Left colon (tissue), 2 donors: ENCODE data around the gene KRABD2.

Experiments
- ATAC-seq: fragments of 200-7000 bp; cut with Tn5 transposase; one replicate; pipeline ENCODE4 v1.9.1; 2020; ENCODE audit warnings: mild to moderate bottlenecking, moderate library complexity
- DNase-seq, 2 donors: peaks; one replicate each; pipeline ENCODE4 v3.0.0-alpha.2; 2020
- intact Hi-C, 2 donors: fragments of 100-400 bp; cut with DNase I in 1 of 2; cut with micrococcal nuclease in 1 of 2; formaldehyde crosslinking; loops; one replicate each; pipeline versions ENCODE4 v1.11.2 to v1.14.0; 2022; cut with DNase I, micrococcal nuclease
- donor health status: DM: no; HTN: no; CAD: no.
- donor health status: DM: yes; HTN: yes; CAD: no.

The KRABD2 gene

DNA sequence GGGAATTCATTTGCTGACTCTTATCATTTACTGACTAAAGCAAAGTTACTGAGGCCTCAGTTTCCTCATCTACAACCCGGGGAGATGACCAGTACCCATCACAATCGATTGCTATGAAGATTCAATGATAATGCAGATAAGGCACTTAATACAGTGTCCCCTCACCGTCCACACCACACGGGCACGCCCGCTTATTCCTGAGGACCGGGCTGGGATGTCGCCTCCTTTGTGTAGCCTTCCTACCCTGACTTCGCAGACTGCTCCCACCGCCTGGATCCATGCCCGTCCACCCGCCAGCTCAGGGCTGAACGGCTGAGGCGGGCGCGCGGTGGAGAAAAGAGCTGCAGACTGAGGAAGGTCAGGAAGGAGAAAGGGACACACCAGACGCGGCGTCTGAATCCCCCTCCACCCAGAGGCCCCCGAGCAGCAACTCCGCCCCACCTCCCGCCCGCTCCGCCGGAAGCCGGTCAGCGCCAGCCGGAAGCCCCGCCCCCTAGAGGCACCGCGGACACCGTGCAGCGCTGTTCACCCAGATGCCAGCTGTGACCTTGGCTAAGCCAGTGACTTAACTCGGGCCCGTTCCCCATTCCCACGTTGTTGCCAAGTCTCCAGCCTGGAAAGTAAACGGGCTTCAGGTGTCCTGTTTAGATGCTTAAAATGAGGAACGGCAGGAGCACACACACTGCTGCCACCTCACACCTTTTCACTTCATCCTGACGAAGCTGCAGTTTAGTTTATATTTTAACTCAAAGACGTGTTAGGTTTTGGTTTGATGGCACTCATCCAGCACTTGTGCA lies at the start of gene KRABD2:
Gene KRABD2 (minus strand): TSS at position 434 of the 797 bp plus-strand sequence.
- intact Hi-C loops: no loop called here
- DNase-seq (peak; percentile 93 to 94), ATAC-seq (peak; percentile 95)

DNA sequence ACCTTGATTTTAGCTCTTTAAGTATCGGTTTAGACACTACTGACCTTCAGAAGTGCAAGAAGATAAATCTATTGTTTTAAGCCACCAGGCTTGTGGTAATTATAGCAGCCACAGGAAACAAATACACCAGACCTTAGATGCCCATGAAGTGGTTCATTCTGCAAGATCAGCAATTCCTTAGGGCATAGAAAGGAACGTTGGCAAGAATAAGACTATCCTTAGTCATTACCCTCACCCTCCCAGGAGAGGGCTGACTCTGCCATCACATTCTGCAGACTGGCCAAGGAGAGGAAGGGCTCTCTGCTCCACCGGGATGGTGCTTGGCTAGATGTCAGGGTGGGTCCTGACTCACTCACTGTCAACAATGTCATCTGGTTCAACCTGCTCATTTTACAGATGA lies 45.1 kb upstream of the KRABD2 start:
- no peak for ATAC-seq
- intact Hi-C loops: no loop called here
- DNase-seq: no peak

DNA sequence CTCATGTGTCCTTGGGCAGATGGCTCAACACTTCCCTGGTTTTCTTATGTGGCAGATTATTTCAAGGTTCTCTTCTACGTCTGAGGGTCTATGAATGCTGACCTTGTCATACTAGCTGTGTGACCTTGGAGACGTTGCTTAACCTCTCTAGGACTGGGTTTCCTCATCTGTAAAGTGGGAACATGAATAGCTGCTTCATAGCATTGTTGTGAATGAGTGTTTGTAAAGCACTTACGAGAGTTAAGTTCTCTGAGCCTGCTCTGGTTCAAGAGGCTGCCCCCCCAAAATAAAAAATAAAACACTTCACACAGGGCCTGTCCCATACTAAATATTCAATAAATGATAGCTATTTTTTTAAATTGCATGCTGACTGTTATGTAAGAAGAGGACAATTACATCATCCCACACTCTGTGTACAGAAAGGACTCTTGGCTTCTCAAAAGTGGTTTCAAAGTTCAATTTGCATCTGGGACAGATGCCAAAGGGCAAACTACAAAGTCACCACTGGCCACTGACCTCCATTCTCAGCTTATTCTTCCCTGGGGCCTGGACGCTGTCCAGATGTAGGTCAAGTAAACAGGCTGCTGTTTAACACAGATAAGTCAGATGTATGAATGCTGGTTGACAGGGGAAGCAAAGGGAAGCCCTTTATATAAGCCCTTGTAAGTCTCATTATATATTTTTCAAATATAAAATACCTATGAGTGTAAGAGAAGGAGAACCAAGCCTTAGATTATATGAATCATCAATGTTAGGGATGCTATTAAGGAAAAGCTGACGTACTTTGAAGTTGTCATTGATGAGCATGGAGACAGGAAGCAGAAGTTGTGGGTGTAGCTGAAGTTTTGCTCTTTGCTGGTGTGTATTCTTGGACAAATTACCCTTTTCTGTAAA lies 43.8 kb upstream of the KRABD2 start:
- peak; percentile 97 for ATAC-seq
- DNase-seq: peak; percentile 60 to 65
- intact Hi-C loops: no loop called here

DNA sequence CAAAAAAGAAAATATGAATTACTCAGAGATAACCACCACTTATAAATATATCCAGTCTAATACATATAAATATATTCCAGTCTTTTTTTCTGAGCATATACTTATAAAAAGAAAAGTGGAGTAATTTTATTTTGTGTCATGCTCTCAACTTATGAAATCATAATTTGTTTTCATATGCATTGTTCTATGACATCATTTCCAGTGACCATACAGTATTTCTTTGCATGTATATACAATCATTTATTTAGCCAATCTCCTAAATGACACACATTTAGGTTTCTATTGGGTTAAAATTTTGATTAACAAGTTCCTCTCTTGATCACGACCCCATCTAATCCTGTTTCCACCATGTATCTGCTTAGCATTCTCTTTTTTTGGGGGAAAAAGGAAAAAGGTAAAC lies 42.8 kb upstream of the KRABD2 start:
- DNase-seq (no peak), ATAC-seq (no peak)
- intact Hi-C loops: loop anchor here in 1 of 2 donors (10.0 kb wide), 1 partner anchor 325 kb away; the partner anchor contains the start of gene CCDC42

DNA sequence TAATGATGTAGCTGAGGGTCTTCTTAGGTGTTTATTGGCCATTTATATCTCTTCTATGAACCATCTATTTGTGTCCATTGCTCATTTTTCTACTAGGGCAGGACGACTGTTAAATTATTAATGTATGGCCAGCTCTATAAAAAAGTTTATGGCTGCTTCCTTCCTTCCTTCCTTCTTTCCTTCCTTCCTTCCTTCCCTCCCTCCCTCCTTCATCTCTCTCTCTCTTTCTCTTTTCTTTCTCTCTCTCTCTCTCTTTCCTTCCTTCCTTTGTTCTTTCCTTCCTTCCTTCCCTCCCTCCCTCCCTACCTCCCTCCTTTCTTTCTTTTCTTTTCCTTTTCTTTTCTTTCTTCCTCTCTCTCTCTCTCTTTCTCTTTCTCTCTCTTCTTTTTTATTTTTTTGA lies 42.0 kb upstream of the KRABD2 start:
- ATAC-seq: no peak
- intact Hi-C loops: loop anchor here in 1 of 2 donors (10.0 kb wide), 1 partner anchor 326 kb away; the partner anchor contains the start of gene CCDC42
- no peak for DNase-seq

DNA sequence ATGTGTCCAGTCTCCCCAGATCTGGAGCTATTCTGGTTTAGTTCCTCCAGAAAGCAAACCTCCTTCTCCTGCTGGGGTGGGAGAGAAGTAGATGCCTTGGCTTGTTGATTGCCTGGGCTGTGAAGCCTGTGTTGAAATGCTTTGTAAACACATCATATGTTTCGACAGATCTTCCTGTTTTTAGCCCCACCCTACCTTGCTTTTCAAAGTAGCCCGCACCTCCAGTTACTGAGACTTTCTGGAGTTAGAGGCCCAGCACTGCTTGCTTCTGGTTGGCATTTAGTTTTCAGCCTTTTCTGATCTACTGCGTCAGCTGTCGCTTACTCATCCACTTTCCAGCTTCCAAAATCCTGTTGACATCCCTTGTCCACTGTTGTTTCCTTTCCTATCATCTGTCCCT lies 41.3 kb upstream of the KRABD2 start:
- intact Hi-C loops: loop anchor here in 1 of 2 donors (10.0 kb wide), 1 partner anchor 327 kb away; the partner anchor contains the start of gene CCDC42
- ATAC-seq (no peak), DNase-seq (no peak)

DNA sequence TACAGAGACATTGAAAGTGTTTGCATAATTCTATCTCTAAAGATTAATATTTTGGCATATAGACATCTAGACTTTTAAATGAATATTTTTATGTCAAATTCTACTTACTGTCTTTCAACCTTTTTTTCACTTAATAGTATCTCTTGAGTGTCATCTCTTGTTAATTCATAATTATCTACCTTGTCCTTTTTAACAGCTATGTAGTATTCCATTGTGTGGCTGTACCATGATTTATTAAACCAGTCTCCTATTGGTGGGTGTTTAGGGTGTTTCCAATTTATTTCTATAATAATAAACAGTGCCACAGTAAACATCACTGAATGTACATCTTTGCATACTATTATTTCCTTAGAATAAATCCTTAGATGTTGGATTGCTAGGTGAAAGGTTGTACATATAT lies 37.4 kb upstream of the KRABD2 start:
- ATAC-seq: no peak
- intact Hi-C loops: loop anchor here (5.0 to 10.0 kb wide), 2 partner anchors 331 to 333 kb away; partner anchors contain the start of gene CCDC42 (in 1 of the 2)

DNA sequence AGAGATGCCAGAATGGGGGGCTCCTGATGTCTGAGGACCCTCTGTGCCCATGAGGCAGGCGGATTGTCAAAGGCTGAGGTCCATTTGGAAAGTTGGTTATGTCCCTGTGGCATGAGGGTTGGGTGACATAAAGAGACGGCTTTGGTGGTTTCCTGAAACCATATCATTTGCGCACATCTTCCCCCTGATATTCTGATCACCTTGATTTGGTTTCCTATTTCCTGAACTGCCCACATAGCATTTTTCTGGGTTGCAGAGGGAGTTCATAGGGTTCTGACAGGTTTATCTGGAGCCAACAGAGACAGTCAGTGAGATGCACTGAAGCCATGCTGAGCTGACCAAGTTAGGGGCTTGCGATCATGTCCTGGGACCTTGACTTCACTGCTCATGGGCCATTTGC lies 36.8 kb upstream of the KRABD2 start:
- DNase-seq (no peak), ATAC-seq (no peak)
- intact Hi-C loops: loop anchor here (5.0 to 10.0 kb wide), 2 partner anchors 331 to 334 kb away; partner anchors contain the start of gene CCDC42 (in 1 of the 2)

More for the DNA sequence above, 37.4 kb upstream of the KRABD2 start:
- DNase-seq: no peak

DNA sequence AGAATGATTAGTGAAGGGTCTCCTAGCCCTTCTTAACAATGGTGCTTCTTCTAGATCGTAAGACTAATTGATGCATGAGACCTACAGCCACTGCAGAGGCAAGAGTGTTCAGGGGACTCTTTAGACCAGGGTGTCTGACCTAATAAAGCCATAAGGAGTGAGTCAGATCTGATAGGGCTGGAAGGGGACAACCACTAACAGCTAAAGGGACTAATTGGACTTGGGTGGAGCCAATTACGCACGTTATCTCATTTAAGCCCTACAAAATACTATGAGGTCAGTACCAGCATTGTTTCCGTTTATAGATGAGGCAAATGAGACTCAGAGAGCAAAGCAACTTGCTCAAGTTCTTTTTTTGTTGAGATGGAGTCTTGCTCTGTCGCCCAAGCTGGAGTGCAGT lies 35.6 kb upstream of the KRABD2 start:
- intact Hi-C loops: loop anchor here (5.0 to 10.0 kb wide), 2 partner anchors 333 to 335 kb away; partner anchors contain the start of gene CCDC42 (in 1 of the 2)
- DNase-seq (no peak), ATAC-seq (peak; percentile 19)

DNA sequence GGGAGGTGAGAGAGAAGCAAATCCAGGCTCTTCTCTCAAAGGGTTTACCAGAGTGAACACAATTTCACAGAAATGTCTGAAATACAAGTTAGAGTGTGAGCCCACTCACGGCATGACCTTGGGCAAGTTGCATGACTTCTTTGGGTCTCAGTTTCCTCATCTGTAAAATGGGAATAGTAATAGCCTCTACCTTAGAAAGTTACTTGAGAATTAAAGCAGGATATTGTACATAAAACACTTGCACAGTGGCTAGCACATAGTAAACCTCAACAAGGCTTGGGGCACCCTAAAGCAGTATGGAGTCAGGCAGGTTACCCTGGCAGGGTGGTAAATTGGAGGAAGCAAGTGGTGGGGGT lies 34.4 kb upstream of the KRABD2 start:
- no peak for ATAC-seq
- intact Hi-C loops: loop anchor here (5.0 to 10.0 kb wide), 2 partner anchors 334 to 336 kb away; partner anchors contain the start of gene CCDC42 (in 1 of the 2)
- no peak for DNase-seq

DNA sequence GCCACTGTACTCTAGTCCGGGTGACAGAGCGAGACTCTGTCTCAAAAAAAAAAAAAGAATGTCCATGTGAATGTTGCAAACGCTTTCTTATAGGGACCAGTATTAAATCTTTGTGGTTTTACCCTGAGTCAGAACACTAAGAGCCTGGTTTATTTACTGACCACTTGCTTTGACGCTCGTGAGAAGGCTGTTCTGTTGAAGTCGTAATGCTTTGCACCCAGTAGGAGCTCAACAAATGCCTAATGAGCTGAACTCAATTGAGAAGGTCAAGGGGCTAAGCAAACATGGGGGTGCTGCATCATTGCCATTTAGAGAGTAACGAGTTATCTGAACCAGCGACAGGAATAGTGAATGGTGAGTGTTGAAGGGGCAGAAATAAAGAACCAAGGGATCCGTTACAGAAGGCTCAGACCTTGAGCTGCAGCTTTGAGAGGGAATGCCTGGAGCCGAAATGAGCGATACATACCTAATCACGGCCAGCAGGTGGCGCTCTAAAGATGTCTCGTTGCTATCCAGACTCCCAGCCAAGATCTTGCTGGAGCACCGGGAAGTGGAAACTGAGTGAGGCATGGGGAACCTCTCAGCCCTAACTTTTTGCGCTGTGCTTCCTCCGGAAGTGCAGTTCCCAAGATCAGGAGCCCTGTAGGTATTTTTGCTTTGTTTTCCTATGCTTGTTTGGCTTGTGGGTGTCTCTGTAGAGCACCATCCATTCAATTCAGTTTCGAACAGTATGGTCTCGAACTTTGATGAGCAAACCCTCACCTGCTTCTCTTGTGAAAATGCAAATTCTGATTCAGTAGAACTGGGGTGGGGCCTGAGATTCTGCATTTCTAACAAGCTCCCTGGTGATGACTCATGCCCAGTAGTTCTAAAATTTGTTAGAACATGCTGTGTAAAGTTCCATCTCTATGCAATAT lies 33.7 kb upstream of the KRABD2 start:
- DNase-seq (peak; percentile 85 to 89), ATAC-seq (peak; percentile 80)
- intact Hi-C loops: loop anchor here (5.0 to 10.0 kb wide), 2 partner anchors 335 to 337 kb away; partner anchors contain the start of gene CCDC42 (in 1 of the 2)

DNA sequence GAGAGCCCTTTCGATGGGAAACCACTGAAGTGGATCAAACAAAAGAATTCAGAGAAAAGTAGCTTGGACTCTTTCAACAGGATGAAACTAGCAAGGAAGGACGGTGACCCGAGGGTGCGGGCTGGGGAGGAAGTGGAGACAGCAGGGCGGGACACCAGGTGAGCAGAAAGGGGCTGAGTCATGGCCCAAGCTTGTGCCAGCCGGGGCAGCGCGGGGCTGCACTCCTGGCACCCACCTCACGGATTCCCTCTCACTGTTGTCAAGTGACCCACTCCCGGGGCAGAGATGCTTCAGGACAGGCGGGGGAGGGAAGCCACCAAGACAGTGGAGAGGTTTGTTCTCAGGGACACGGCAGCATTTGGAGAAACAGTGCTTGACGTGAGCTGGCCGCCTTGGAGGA lies 31.9 kb upstream of the KRABD2 start:
- ATAC-seq (peak; percentile 82), DNase-seq (peak; percentile 49 to 71)
- intact Hi-C loops: no loop called here

DNA sequence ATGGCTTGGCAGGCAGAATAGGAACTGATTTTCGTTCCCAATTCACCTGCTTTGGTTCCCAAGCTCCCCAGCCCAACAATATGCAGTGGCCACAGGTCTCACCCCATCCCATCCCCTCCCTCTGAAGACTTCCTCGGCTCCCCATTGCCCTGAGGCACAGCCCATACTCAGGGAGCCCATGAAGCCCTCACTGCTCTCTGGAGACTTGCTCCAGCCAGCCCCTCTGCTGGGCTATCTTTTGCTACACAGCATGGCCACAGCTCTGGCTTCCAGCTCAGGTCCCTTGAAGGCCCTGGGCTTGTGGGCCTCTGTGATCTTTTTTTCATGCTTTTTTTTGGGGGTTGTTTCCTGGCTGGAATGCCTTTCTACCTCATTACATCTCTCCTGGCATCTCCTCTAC lies 29.7 kb upstream of the KRABD2 start:
- DNase-seq (no peak), ATAC-seq (no peak)
- intact Hi-C loops: no loop called here

DNA sequence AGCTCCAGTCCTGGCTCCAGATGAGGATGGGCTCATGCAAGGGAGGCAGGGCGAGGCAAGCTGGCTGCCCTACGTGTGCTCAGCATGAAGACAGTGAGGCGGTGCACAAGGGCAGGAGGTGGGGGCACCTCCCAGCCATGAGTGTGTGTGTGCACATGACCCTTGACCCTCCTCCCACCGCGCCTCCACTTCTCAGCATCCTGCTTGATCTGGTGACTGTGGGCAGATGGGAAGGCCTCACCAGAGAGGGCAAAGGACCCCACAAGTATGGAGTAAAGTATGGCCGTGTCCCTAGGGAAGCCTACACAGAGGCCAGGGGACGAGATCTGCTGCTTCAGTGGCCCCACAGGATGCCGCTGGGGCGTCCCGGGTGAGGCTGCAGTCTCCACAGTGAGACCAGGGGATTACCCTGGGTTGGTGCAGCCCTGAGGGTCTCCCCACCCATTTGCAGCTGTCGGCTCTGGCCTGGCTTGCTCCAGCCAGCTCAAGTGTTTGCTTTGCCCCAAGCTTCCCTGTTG lies 29.1 kb upstream of the KRABD2 start:
- ATAC-seq: peak; percentile 19
- intact Hi-C loops: no loop called here
- no peak for DNase-seq

DNA sequence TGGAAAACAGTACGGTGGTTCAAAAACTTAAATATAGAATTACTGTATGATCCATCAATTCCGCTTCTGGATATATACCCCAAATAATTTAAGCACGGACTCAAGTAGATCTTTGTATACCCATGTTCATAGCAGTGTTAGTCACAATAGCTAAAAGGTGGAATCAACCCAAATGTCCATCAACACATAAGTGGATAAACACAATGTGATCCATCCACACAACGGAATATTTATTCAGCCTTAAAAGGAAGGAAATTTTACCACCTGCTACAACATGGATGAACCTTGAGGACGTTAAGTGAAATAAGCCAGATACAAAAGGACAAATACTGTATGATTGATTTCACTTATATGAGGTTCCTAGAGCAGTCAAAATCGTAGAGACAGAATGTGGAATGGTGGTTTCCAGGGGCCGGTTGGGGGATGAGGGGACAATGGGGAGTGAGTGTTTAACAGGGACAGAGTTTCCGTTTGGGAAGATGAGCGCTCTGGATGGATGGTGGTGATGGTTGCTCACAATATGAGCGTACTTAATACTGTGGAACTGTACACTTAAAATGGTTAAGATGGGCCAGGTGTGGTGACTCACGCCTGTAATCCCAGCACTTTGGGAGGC lies 26.5 kb upstream of the KRABD2 start:
- ATAC-seq (no peak), DNase-seq (no peak)
- intact Hi-C loops: no loop called here

DNA sequence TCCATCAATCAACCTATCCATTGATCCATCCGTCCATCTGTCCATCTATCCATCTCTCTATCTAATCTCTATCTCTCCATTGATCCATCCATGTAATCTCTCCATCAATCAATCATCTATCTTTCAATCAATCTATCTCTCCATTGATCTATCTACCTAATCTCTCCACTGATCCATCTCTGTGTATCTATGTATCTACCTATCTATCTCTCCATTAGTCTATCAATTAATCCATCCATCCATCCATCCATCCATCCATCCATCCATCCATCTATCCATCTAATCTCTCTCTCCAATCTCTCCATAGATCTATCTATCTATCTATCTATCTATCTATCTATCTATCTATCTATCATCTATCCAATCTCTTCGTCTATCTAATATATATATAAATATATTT lies 24.6 kb upstream of the KRABD2 start:
- intact Hi-C loops: no loop called here
- DNase-seq (no peak), ATAC-seq (no peak)

DNA sequence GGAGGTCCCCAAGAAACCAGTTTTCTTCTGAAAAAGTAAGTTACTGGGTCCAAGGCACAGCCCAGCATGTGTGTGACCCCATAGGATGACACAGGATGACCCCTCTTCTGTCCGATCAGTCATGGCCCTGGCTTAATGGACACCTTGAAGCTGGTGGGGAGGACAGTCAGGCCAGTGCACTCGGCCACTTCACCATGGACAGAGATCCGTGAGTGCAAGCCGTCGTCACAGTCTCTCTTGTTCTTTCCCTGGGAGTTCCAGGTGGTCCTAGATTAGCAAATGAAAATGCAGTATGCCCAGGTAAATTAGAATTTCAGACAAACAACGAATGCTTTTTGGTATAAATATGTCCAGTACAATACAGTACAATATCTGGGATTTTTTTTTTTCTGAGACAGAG lies 22.5 kb upstream of the KRABD2 start:
- ATAC-seq: no peak
- intact Hi-C loops: no loop called here

DNA sequence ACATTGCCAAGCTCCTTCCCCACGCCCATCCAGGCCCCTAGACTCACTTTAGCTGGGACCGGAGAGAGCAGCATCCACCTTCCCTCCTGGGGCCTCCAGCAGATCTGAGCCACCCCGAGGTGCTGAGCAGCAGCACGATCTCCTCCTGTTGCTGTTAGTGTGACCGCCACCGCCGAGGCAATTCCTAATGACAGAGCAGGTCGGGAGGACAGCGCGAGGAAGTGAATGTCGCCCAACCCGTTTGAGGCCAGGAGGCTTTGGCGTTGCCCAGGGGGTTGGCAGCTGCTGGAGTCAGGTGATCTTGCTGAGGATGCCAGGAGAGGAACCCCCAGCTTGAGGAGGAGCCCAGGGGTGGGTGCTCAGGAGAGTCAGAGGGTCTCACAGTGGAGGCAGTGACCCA lies 21.1 kb upstream of the KRABD2 start, which contains the start of gene RNF222:
Gene RNF222 (minus strand): TSS at position 192 of the 400 bp plus-strand sequence. CDS start 4,366 bp downstream, outside the sequence.
- DNase-seq (no peak), ATAC-seq (no peak)
- intact Hi-C loops: no loop called here

More for the DNA sequence above, 22.5 kb upstream of the KRABD2 start:
- DNase-seq: no peak
